HG02885 (cell line): ENCODE data around the gene TBC1D1.

Source experiments
- ATAC-seq: cut with Tn5 transposase; IDR thresholded peaks from one replicate; pipeline ENCODE4 v1.9.1; 2021; ENCODE audit warnings: mild to moderate bottlenecking; ENCODE audit not compliant: unreplicated experiment, poor library complexity

TBC1D1 gene

DNA sequence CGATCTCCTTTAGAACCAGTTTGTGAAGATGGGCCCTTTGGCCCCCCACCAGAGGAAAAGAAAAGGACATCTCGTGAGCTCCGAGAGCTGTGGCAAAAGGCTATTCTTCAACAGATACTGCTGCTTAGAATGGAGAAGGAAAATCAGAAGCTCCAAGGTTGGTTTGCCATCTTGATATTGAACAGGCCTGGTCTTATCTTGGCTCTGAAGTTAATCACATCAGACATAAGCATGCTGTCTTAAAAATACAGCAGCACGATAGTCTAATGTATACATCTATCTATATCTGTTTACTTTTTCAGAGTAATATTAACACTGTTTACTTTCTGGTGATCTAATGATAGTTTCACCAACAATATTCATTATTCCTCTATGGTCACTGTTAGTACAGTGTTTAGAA lies 199.1 kb downstream of the TBC1D1 start:
- no peak for ATAC-seq

DNA sequence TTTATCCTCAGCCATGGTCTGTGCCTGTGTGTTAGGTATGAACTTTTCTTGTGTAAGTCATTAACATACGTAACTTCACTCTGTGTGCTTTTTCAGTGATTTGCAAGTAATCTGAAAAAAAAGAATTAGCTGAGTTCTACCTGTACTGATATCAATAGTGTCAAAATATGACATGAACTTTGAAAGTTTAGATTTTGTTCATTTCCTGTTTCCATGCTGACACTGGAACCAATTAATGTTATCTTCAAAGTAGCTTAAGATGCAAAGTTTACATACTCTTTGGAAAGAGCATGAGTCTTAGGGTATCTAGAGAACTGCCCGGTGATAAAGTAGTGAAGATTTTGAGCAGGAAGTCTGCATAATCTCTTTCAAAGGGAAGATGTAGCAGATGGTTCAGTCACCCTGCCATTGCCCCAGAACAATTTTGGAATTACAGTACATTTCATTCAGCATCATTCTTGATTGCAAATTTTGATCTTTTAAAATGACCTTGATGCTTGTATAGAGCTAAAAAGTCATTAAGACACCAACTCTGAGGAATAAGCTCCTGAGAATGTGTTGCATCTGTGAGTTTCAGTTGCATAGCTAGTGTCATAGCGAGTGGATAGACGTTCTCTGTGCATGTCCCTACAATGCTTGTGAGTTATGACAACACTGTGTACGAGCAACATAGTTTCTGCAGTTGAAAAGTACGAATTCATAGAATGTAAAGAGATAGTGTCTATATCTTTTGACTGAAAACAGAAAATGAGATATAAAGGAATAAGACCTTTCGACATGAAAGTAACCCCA lies 199.8 kb downstream of the TBC1D1 start:
- ATAC-seq = no peak

DNA sequence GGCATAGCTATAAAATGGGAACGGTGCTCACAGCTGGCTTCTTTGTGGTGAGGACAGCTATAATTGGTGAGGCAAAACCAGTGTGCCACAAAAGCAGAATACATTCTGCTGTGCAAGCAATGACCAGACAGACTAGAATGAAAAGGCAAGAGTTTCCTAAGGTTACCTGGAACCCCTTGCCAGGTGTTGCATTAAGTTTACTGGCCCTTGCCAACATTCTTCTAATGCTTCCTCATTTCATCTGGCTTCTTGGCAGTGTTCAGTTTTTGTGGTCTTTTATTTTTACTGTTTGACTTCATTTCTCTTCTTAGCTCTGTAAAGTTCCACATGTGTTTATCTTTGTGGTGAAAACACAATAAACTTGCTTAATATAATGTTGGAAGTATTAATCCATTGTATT lies 200.8 kb downstream of the TBC1D1 start:
- no peak for ATAC-seq

DNA sequence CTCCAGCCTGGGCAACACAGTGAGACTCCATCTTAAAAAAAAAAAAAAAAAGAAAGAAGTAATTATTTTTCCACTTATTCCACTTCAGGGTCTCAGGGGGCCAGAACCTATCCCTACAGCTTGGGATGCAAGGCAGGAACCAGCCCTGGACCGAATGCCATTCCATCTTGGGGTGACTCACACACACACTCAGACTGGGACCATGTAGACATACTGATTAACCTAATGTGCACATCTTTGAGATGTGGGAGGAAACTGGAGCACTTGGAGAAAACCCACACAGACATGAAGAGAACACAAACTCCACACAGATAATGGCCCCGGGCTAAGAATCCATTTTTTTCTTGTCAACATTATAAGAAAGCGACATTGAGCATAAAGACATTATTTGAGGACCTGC lies 201.8 kb downstream of the TBC1D1 start:
- ATAC-seq = no peak

DNA sequence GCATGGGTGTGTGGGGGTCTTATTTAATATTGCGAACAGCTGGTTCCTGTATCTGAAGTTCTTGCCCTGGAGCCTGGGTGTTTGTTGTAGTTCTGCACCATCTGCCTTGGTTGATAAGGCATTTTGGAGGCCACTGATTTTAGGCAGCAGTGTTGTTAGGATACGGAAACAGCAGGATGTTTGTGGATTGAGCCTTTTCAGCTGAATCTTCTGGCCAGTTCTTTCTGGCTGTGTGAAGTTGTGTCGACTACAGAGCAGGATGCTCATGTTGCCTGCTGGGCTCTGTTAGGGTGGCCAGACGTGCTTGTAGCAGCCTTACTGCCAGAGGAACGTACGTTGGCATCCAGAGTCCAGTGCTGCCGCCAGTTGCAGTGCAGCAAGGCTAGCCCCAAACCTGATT lies 203.5 kb downstream of the TBC1D1 start:
- ATAC-seq = no peak

DNA sequence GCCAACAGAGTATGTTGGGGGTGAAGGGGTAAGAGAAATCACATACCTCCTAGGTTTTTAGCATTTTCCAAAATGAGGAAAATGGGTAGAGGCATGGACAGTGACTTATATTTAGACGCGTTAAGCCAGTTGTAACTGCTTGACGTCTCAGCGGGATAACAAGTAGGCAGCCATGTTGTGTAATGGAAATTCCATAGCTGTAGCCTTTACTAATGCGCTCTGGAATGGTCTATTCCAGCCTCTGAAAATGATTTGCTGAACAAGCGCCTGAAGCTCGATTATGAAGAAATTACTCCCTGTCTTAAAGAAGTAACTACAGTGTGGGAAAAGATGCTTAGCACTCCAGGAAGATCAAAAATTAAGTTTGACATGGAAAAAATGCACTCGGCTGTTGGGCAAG lies 204.8 kb downstream of the TBC1D1 start:
- no peak for ATAC-seq

DNA sequence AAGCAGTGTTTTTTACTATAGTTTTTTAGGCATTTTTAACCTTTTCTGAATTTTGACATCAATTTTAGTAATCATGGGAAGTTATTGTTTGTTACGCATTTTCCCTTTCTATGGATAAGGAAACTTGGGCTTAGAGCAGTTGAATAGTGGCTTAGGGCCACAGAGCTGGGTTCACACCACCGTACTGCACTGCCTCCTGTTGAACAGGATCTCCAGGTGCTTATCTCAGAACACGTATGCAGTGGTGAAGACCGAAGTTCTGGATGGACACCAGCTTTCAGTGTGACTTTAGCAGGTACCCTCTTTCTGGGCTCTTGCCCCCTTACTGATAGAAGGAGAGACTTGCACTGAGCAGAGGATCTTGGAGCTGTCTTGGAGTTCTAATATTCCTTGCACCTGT lies 206.9 kb downstream of the TBC1D1 start:
- ATAC-seq = no peak

DNA sequence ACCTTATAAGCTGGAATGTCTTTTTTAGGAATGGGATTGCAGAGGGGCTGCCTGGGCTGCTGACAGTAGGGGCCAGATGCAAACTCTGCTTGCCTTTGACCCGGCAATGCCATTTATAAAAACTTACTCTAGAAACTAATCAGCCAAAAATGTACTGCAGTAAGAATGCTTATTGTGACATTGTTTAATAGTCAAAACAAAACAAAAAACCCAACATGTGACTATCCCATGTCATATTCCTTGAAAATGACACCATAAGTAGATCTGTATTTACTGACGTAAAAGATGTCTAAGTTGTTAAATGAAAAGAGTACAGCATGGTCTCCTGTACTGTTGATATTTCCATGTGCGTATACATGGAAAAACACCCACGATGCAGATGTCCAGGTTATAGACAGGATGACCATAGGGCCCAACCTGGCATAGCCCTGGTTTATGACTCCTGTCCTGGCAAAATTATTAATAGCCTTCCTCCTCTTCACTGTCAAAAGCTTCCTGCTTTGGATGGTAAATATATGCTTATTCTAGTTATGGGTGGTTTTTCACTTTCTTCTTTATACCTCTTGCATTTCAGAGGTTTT lies 208.2 kb downstream of the TBC1D1 start:
- no peak for ATAC-seq

DNA sequence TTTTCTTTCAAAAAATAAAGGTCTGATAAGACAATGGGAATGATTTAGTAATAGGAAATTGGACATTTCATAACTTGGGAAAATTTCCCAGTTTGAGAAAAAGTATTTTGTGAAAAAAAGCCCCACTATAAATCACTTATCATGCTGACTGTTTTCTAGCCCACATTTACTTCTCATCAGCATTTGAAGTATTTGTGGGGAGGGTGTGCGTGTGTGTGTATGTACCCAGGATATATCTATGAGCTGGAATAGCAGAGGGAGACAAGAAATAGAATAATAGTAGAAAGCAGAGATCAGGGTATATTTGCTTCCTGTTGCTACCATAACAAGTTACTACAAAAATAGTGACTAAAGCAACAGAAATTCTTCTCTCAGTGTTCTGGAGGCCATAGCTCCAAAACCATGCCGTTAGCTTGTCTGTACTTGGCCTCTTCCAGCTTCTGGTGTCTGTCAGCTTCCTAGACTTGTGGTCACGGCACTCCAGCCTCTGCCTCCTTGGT lies 209.1 kb downstream of the TBC1D1 start:
- ATAC-seq = no peak

DNA sequence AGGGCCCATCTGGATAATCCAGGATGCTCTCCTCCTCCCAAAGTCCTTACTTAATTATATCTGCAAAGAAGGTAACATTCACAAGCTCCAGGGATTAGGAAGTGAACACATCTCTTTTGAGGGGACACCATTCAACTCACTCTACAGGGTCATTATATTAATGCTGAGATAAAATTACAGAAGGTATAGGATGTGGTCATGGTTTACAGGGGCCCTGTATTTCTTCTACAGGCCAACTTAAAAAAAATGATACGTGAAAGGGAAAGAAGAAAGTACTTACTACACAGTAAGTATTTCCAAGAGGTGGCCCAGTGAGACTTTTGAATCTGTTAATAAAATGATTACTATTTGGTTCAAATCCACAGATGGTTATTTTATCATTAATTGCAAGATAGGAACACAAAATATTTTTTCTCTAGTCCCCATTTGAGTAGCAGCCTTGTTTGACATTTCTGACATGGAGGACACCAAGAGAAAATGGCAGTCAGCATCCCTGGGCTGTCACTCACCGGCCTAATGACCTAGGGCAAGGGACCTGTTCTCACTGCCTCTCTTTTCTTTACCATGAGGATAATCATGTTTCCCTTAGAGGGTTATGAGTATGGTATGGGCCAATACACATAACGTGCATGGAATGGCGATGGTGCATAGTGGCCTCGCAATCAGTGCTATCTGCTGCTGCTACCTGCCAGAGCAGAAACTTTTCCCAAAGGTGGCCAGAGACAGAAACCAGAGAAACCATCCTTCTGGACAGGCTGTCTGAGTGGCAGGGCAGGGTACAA lies 209.8 kb downstream of the TBC1D1 start:
- no peak for ATAC-seq

DNA sequence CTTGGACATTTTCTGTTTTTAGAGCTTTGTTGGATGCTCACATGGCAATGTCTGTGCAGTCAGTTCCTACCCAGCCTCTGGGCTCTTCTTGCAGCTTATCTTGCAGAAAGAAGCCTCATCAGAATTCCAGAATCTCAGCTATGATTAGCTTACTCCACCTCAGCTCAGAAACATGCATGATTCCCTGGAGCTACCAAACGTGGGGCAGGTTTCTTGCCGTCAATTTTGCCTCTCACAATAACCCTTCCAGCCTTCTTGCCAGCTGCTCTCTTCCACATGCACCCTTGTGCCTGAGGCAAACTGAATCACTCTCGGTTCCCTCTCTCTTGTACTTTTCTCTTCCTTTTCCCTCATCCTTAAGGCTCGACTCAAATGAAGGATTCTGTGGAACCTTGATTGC lies 210.7 kb downstream of the TBC1D1 start:
- no peak for ATAC-seq

DNA sequence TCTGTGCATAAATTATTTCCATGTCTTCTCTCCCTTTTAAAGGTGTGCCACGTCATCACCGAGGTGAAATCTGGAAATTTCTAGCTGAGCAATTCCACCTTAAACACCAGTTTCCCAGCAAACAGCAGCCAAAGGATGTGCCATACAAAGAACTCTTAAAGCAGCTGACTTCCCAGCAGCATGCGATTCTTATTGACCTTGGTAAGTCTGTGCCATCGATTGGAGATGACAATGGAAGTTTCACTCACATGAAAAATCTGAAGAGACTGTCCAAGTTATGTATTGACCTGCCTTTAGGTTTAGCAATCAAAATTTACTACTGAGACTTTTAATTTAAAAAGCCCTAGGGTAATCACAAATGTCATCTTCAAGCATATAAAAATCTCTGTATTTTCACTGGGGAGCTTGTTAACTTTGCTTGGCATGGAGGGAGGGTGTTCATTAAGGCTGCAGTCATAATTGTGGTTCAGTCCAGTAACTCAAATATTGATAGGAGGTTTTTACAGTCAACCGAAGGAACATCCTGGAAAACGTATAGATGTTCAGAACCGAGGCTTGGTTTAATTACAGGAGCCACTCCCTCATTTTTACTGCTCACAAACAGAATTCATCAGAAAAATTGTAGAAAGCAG lies 212.2 kb downstream of the TBC1D1 start:
- no peak for ATAC-seq

DNA sequence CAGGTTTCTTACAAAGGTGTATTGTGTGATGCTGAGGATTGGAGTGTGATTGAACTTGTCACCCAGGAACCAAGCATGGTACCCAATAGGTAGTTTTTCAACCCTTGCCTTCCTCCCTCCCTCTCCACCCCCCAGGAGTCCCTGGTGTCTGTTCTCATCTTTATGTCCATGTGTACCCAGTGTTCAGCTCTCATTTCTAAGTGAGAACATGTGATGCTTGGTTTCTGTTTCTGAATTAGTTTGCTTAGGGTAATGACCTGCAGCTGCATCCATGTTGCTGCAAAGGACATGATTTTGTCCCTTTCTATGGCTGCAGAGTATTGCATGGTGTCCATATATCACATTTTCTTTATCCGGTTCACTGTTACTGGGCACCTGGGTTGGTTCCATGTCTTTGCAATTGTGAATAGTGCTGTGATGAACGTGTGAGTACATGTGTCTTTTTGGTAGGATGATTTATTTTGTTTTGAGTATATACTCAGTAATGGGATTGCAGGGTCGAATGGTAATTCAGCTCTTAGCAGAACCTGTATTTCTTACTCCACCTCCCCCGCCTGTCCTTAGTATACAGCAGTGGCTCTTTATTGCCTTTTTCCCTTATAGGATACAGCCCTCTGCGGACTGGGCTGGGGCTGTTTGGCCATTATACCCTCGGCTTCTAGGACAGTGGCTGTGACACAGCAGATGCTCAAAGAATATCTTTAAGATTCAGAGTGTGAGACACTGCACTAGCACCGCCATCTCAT lies 214.8 kb downstream of the TBC1D1 start:
- peak; percentile 97 for ATAC-seq

DNA sequence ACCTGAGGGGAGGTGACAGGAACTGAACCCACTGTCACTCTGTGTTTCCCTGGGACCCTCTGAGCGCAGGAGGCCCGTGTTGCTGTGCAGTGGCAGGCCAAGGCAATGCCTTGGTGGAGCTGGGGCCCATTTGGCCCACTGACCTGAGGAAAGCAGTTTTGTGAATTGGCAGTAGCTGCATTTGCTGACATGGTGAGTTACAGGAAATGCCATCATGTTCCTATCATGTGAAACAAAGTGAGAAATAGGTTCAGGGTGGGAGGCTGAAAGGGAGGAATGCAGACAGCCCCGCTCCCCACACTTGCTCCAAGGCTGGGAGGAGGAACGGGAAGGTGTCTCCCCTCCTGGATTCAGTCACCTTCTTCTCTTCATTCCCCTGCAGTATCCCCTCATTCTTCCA lies 215.4 kb downstream of the TBC1D1 start:
- ATAC-seq = no peak

DNA sequence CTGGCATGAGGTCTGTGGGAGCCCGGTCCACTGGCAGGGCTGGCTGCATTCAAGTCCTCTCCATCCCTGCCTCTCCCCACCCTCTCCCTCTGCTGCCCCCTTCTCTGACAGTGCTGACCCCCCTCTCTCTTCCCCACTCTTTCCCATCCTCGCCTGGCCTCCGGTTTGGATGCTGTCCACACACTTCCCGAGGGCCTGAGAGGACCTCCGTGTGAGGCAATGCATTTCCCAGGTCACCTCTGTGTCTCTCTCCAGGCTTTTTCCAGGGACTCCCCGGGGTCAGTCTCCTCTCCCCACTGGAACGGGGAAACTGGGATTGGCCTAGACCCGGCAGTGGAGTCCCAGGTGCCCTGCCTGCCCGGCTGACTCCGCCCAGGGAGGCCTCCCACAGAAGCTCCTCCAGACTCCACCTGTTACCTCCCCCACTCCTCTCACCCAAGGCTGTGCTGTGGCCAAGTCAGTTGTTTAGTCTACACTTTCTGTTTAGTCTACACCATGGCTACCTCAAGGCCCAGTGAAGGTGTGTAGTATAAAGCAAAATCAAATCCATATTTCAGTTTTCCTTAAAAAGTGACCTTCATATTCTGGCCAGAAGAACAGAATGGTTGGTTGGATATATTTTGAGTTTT lies 216.1 kb downstream of the TBC1D1 start:
- no peak for ATAC-seq

DNA sequence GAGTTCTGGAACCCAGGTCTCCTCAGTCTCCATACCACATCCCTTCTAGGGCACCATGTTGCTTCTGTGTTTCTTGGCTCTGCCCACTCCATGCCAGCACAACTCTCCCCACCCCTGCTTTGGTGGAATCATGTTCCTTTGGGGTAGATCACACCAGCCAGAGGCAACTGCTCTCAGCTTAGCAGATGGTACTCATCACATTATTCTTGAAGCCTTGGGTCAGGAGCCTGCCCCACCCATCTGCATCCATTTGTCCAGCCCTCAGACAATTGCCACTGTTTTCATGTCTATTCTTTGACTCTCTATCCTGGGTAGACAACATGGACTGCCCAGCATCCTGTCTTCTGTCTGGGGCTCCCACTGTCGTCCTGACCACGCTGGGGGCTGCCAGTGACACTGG lies 216.9 kb downstream of the TBC1D1 start:
- no peak for ATAC-seq

DNA sequence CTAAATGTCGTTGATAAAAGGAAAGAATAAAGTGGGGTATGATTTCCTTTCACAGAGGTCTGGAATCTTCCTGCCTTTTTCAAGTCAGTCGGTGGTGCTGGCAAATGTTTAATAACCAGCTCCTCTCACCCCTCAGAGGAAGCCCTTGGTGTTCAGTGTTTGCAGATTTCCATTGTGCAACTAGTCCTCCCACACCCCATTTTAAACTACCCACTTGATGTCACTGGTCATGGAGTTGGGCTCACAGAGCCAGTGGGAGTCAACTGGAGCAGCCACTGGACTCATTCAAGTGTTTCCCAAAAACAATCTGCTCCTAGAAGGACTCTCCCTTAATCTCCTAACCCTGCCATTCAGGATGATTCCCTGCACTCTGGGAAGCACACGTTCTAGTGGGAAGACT lies 218.5 kb downstream of the TBC1D1 start:
- no peak for ATAC-seq

DNA sequence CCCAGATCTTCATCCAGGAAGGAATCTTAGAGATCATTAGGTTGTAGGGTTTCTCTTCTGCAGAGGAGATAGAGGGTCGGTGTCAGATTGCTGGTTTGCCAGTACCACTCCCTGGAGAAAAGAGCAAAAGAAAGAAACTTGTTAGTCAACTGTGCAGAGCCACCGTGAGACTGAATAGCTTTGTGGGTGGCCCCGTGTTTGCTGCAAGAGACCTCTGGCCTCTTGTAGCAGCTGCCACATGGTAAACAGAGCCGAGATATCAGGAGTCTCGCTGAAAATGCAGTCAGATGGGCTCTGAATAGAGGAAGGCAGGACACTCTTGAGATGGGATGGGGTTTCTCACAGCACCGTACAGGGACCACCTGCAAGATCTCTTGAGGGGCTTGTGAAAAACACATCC lies 219.0 kb downstream of the TBC1D1 start:
- no peak for ATAC-seq

DNA sequence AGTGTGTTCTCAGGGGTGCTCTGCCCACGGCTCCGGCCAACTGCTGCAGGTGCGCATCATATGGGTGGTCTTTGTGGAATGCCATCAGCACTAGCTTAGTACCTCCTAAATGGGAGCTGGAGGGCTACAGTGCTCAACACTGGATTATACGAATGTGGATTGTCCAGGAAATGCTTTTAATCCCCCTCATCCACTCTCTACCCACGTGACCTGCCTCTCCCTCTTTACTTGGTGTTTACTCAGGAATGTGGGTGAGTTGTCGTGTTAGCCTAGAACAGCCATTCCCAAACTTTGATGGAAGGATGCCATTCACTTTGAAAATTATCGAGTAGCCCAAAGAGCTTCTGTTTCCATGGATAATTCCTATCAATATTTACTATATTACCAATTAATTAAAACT lies 220.1 kb downstream of the TBC1D1 start:
- no peak for ATAC-seq

DNA sequence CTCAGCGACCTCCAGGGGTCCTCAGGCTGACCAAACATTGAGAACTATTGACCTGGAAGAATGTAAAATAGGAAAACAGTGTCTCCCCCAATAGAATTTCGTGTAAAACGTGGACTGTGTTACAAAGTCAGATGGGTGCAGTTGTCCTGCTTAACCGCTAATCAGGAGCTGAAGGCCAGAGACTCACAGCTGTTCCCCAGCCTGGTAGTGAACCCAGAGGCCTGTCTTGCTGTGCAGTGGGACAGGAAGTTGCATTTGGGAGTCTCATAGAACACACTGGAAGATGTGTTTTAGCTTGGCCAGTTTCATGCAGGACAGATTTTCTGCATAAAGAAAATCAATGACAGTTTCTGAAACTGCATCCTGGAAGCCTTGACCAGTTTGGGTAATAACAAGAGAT lies 220.8 kb downstream of the TBC1D1 start:
- no peak for ATAC-seq
